DND-41 (cell line): ENCODE data around the gene MVB12B.

ENCODE experiments used
- EZH2 ChIP-seq: IDR thresholded peaks from 3 replicates; pipeline ENCODE4 v1.6.1; 2012; ENCODE audit warnings: borderline replicate concordance, low read depth, mild to moderate bottlenecking, moderate library complexity, low read length, inconsistent platforms; ENCODE audit not compliant: severe bottlenecking
- TF ChIP-seq, protein P1 (sequence below): IDR thresholded peaks from 2 replicates; pipeline ENCODE4 v1.5.1; 2012; ENCODE audit warnings: borderline replicate concordance, low read length, moderate library complexity, mild to moderate bottlenecking; ENCODE audit not compliant: poor library complexity, severe bottlenecking; ENCODE audit errors: extremely low read depth

DNA sequence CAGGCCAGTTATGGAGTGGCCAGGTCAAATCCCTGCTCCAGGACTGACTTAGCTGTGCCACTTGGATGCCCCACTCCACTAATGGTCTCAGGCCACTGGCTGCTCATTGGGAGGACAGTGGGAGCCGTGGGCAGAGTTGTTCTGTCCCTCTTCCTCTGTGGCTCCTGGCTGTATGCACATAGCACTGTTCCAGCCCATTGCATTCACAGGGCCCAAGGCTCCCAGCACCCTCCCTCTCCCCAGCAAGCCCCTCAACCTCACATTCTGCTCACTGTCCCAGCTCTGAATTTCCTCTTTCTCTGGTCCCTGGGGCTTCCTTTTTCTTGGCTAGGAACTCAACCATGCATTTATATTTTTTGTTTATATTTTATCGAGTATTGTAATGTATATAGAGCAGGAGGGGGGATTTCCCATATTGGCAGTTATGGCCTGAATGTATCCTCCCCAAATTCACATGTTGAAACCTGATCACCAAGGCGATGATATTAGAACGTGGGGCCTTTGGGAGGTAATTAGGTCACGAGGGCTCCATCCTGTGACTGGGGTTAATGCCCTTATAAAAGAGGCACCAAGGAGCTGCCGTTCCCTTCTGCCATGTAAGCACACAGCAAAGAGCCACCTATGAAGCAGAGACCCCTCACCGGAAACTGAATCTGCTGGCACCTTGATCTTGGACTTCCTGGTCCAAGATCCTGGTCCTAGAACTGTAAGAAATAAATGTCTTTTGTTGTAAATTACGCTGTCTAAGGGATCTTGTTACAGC is 17.0 kb upstream of the MVB12B start:
- TF ChIP-seq, protein P1, sequence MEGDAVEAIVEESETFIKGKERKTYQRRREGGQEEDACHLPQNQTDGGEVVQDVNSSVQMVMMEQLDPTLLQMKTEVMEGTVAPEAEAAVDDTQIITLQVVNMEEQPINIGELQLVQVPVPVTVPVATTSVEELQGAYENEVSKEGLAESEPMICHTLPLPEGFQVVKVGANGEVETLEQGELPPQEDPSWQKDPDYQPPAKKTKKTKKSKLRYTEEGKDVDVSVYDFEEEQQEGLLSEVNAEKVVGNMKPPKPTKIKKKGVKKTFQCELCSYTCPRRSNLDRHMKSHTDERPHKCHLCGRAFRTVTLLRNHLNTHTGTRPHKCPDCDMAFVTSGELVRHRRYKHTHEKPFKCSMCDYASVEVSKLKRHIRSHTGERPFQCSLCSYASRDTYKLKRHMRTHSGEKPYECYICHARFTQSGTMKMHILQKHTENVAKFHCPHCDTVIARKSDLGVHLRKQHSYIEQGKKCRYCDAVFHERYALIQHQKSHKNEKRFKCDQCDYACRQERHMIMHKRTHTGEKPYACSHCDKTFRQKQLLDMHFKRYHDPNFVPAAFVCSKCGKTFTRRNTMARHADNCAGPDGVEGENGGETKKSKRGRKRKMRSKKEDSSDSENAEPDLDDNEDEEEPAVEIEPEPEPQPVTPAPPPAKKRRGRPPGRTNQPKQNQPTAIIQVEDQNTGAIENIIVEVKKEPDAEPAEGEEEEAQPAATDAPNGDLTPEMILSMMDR = no peak
- no peak for TF ChIP-seq EZH2
